OCI-LY3 (cell line): Measurements from ENCODE around the gene SLMAP.

Source experiments
- H2AFZ ChIP-seq: fragments of 200-600, 300-600 bp; shearing (Covaris generic); 2 replicates; pipeline ENCODE4 v1.6.0; 2014; ENCODE audit warnings: antibody characterized with exemption, low read depth, low read length
- H3K27ac ChIP-seq: fragments of 200-600, 300-600 bp; sonication (generic); 2 replicates; pipeline ENCODE4 v1.5.1; 2014; ENCODE audit warnings: mild to moderate bottlenecking, low read length, moderate library complexity, mixed read lengths
- H3K27me3 ChIP-seq: fragments of 200-600, 300-600 bp; sonication (generic); 2 replicates; pipeline ENCODE4 v1.6.1; 2014; ENCODE audit warnings: low read depth, low read length, mixed read lengths
- H3K36me3 ChIP-seq: fragments of 200-600, 300-600 bp; sonication (generic); replicated peaks from 2 replicates; pipeline ENCODE3; 2014; ENCODE audit warnings: low read depth, low read length, mixed read lengths
- H3K4me1 ChIP-seq: fragments of 300-600, 200-600 bp; sonication (generic); 2 replicates; pipeline ENCODE4 v1.6.1; 2014; ENCODE audit warnings: low read length, mixed read lengths
- H3K4me2 ChIP-seq: fragments of 200-600, 300-600 bp; sonication (generic); 2 replicates; pipeline ENCODE4 v1.6.1; 2014; ENCODE audit warnings: low read length, mixed read lengths
- H3K4me3 ChIP-seq: fragments of 300-600, 200-600 bp; sonication (generic); 2 replicates; pipeline ENCODE4 v1.5.1; 2014; ENCODE audit warnings: antibody characterized with exemption, mild to moderate bottlenecking, low read length, moderate library complexity
- H3K79me2 ChIP-seq: fragments of 300-600, 200-600 bp; shearing (Covaris generic); 2 replicates; pipeline ENCODE4 v1.6.1; 2014; ENCODE audit warnings: mild to moderate bottlenecking, low read length, mixed read lengths
- H3K9ac ChIP-seq: fragments of 300-600, 200-600 bp; shearing (Covaris generic); 2 replicates; pipeline ENCODE4 v1.6.0; 2014; ENCODE audit warnings: mild to moderate bottlenecking, low read length, moderate library complexity
- H3K9me3 ChIP-seq: fragments of 200-600, 300-600 bp; shearing (Covaris generic); 2 replicates; pipeline ENCODE4 v1.6.1; 2014; ENCODE audit warnings: low read length, mixed read lengths; ENCODE audit not compliant: insufficient read depth
- H4K20me1 ChIP-seq: fragments of 200-600, 300-600 bp; sonication (generic); 2 replicates; pipeline ENCODE4 v1.6.1; 2016; ENCODE audit warnings: low read length, mixed read lengths; ENCODE audit not compliant: insufficient read depth
- CTCF ChIP-seq: fragments of 200-600, 300-600 bp; sonication (generic); IDR thresholded peaks from 2 replicates; pipeline ENCODE4 v1.5.1; 2014; ENCODE audit warnings: antibody characterized with exemption, low read length, low read depth
- EZH2phosphoT487 ChIP-seq: fragments of 200-600 bp; shearing (Covaris generic); IDR thresholded peaks from 2 replicates; pipeline ENCODE4 v1.6.1; 2018; ENCODE audit warnings: antibody characterized with exemption, mixed run types, low read depth

The SLMAP gene

GRCh38 chr3:57949785-57950615 lies 193.9 kb downstream of the SLMAP start:
- TF ChIP-seq EZH2phosphoT487 (no peak), CTCF (no peak)
- H3K4me3 ChIP-seq = no peak overlapping the region
- H3K9ac ChIP-seq = no peak overlapping the region
- no peak overlapping the region for H3K27ac ChIP-seq
- no peaks in the 10 kb centered on the region for H4K20me1 ChIP-seq
- H3K79me2 ChIP-seq = no peaks in the 10 kb centered on the region
- no peaks in the 10 kb centered on the region for H3K36me3 ChIP-seq
- no peak overlapping the region for H2AFZ ChIP-seq
- no peaks in the 10 kb centered on the region for H3K27me3 ChIP-seq
- peaks cover 8% of the 10 kb centered on the region for H3K4me1 ChIP-seq
- H3K4me2 ChIP-seq = no peak overlapping the region
- H3K9me3 ChIP-seq = no peaks in the 10 kb centered on the region

GRCh38 chr3:57951066-57951882 lies 195.2 kb downstream of the SLMAP start:
- Histone ChIP-seq H3K4me3 (no peak overlapping the region), H3K27me3 (no peaks in the 10 kb centered on the region), H3K4me1 (peaks cover 8% of the 10 kb centered on the region), H3K9ac (no peak overlapping the region), H3K4me2 (no peak overlapping the region), H3K27ac (no peak overlapping the region), H3K9me3 (no peaks in the 10 kb centered on the region), H3K79me2 (no peaks in the 10 kb centered on the region), H2AFZ (no peak overlapping the region), H3K36me3 (no peaks in the 10 kb centered on the region), H4K20me1 (no peaks in the 10 kb centered on the region)
- no peak for TF ChIP-seq EZH2phosphoT487
- no peak for TF ChIP-seq CTCF

- H3K4me1 ChIP-seq = peaks cover 8% of the 10 kb centered on the region
- H3K9ac ChIP-seq = no peak overlapping the region
- H3K27me3 ChIP-seq = no peaks in the 10 kb centered on the region
- no peak overlapping the region for H3K4me2 ChIP-seq
- H3K4me3 ChIP-seq = no peak overlapping the region
- no peaks in the 10 kb centered on the region for H4K20me1 ChIP-seq
- H3K27ac ChIP-seq = no peak overlapping the region
- TF ChIP-seq CTCF = no peak
- no peak overlapping the region for H2AFZ ChIP-seq
- no peaks in the 10 kb centered on the region for H3K79me2 ChIP-seq
- no peaks in the 10 kb centered on the region for H3K9me3 ChIP-seq
- H3K36me3 ChIP-seq = no peaks in the 10 kb centered on the region
These were observed 196.1 kb downstream of the SLMAP start for GRCh38 chr3:57952208-57952631.

GRCh38 chr3:57952651-57953050 lies 196.5 kb downstream of the SLMAP start:
- H3K27ac ChIP-seq = no peak overlapping the region
- no peaks in the 10 kb centered on the region for H3K36me3 ChIP-seq
- H3K4me1 ChIP-seq = peaks cover 8% of the 10 kb centered on the region
- no peaks in the 10 kb centered on the region for H4K20me1 ChIP-seq
- H3K9me3 ChIP-seq = no peaks in the 10 kb centered on the region
- no peak overlapping the region for H3K4me2 ChIP-seq
- no peak overlapping the region for H3K9ac ChIP-seq
- no peak overlapping the region for H2AFZ ChIP-seq
- TF ChIP-seq CTCF (no peak), EZH2phosphoT487 (no peak)
- H3K4me3 ChIP-seq = no peak overlapping the region
- H3K79me2 ChIP-seq = no peaks in the 10 kb centered on the region
- no peaks in the 10 kb centered on the region for H3K27me3 ChIP-seq
